ENCODE measurements around the gene TMEM52.

TMEM52 gene

DNA sequence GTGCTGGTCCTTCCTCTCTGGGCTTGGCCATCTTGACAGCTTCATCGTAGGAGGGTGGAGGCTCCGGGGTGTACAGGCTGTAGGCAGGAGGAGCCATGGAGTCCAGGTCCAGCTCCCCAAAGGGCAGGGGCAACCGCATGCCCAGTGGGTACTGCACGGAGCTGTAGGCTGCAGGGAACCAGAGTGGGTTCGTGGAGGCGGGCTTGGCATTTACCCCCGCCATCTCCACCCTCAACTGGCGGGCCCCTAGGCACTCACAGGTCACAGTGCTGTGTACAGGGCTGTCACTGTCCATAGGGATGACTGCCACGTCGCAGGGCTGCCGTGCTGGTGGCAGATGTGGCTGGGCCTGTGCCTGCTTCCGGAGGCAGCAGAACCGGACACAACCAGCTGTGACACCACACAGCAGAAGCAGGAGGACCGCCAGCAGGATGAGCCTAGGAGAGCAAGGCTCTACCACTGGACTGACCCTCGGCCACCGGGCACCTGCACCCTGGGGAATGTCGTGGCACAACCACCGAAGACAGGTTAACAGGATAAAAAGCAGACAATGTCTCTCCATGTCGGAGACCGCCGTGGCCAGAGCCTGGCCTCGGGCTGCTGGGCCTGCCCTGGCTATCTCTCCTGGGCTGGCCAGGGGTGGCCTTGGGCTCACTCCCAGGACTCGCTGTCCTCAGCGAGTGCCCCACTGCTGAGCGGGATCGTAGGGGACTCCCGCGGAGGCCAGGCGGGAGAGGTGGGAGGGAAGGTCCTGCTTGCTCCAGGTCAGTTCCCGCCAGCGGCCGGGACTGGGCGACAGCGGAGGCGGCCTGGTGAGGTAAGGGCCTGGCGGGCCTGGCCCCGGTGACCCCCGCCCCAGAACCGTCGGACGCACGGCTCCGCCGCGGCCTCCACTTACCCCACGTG lies 831 bp downstream of the TMEM52 start:
- no peak overlapping the region for H2AFZ ChIP-seq (ENCODE audit: low read depth, low read length)
- no peaks in the 10 kb centered on the region for H3K79me2 ChIP-seq (ENCODE audit: low read length)
- no peaks in the 10 kb centered on the region for H3K36me3 ChIP-seq (replicated peaks; ENCODE audit: low read depth, low read length)
- no peak overlapping the region for H3K27ac ChIP-seq (ENCODE audit: low read length)
- H3K4me3 ChIP-seq (ENCODE audit: low read length), result peak overlapping the region; percentile 76
- H3K9me3 ChIP-seq (ENCODE audit: insufficient read depth, low read length), result no peaks in the 10 kb centered on the region
- H3K4me2 ChIP-seq (ENCODE audit: low read length), result peak overlapping the region; percentile 76
- H4K20me1 ChIP-seq (ENCODE audit: insufficient read depth, low read length), result no peaks in the 10 kb centered on the region
- no peaks in the 10 kb centered on the region; the same call in 1 of the 2 replicates for H3K4me1 ChIP-seq (ENCODE audit: low read length)
- H3K27me3 ChIP-seq (ENCODE audit: low read depth, low read length), result no peaks in the 10 kb centered on the region
- TF ChIP-seq, protein P1, sequence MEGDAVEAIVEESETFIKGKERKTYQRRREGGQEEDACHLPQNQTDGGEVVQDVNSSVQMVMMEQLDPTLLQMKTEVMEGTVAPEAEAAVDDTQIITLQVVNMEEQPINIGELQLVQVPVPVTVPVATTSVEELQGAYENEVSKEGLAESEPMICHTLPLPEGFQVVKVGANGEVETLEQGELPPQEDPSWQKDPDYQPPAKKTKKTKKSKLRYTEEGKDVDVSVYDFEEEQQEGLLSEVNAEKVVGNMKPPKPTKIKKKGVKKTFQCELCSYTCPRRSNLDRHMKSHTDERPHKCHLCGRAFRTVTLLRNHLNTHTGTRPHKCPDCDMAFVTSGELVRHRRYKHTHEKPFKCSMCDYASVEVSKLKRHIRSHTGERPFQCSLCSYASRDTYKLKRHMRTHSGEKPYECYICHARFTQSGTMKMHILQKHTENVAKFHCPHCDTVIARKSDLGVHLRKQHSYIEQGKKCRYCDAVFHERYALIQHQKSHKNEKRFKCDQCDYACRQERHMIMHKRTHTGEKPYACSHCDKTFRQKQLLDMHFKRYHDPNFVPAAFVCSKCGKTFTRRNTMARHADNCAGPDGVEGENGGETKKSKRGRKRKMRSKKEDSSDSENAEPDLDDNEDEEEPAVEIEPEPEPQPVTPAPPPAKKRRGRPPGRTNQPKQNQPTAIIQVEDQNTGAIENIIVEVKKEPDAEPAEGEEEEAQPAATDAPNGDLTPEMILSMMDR (IDR thresholded peaks at IDR 0.05; ENCODE audit: low read depth, low read length), result no peak
- TF ChIP-seq EZH2phosphoT487 (IDR thresholded peaks at IDR 0.05; ENCODE audit: low read depth), result no peak
- no peak overlapping the region for H3K9ac ChIP-seq (ENCODE audit: low read length)

DNA sequence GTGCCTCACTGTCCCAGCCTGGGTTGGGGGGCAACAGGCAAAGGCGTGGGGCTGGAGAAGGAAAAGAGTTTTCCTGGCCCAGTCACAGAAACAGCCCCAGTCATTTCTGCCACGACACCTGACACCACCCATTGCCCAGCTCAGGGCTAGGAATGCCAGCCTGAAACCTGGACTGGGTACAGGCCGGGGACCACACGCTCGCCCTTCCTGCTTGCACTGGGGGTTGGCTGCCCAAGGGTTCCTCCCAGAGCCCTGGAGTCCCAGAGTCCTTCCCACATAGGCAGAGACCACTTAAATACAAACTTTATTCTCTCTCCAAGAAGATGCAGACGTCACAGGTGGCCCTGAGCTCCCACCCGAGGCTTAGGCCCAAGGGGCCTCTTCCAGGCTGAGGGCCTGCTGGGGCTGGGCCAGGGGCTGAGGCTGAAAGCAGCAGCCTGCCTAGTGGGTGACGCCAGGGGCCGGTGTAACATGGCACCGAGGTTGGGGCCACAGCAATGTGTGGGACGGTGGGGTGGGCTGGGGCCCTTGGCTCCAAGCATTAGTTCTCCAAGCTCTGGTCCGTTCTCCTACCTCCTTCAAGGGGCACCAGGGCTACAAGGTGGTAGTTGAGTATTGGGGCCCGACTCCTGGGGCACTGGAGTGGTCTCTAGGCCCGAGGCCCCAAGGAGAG lies 1.6 kb downstream of the TMEM52 start:
- H3K9ac ChIP-seq (ENCODE audit: low read length), result no peak overlapping the region
- H3K4me2 ChIP-seq (ENCODE audit: low read length), result no peak overlapping the region
- H3K79me2 ChIP-seq (ENCODE audit: low read length), result no peaks in the 10 kb centered on the region
- no peaks in the 10 kb centered on the region for H3K27me3 ChIP-seq (ENCODE audit: low read depth, low read length)
- H3K36me3 ChIP-seq (replicated peaks; ENCODE audit: low read depth, low read length), result no peaks in the 10 kb centered on the region
- no peaks in the 10 kb centered on the region for H3K9me3 ChIP-seq (ENCODE audit: insufficient read depth, low read length)
- TF ChIP-seq, protein P1 (IDR thresholded peaks at IDR 0.05; ENCODE audit: low read depth, low read length), result no peak
- TF ChIP-seq EZH2phosphoT487 (IDR thresholded peaks at IDR 0.05; ENCODE audit: low read depth), result no peak
- H4K20me1 ChIP-seq (ENCODE audit: insufficient read depth, low read length), result no peaks in the 10 kb centered on the region
- H3K4me1 ChIP-seq (ENCODE audit: low read length), result no peaks in the 10 kb centered on the region; the same call in 1 of the 2 replicates
- no peak overlapping the region for H3K4me3 ChIP-seq (ENCODE audit: low read length)
- no peak overlapping the region for H3K27ac ChIP-seq (ENCODE audit: low read length)
- H2AFZ ChIP-seq (ENCODE audit: low read depth, low read length), result no peak overlapping the region

DNA sequence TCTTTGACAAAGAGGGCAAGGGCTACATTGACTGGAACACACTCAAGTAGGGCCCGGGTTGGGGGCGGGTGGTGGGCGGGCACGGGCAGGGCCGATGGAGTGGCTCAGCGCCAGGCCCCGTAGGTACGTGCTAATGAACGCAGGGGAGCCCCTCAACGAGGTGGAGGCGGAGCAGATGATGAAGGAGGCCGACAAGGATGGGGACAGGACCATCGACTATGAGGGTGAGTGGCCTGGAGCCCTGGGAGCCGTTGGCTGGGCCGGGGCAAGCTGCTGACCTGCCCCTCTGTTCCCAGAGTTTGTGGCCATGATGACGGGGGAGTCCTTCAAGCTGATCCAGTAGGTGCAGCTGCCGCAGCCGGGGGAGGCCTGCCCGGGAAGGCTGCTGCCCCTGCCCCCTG lies 2.2 kb downstream of the TMEM52 start:
- no peaks in the 10 kb centered on the region for H3K27me3 ChIP-seq (ENCODE audit: low read depth, low read length)
- H2AFZ ChIP-seq (ENCODE audit: low read depth, low read length), result no peak overlapping the region
- H3K36me3 ChIP-seq (replicated peaks; ENCODE audit: low read depth, low read length), result no peaks in the 10 kb centered on the region
- H3K9ac ChIP-seq (ENCODE audit: low read length), result no peak overlapping the region
- H3K9me3 ChIP-seq (ENCODE audit: insufficient read depth, low read length), result no peaks in the 10 kb centered on the region
- no peaks in the 10 kb centered on the region; the same call in 1 of the 2 replicates for H3K4me1 ChIP-seq (ENCODE audit: low read length)
- no peak overlapping the region for H3K4me3 ChIP-seq (ENCODE audit: low read length)
- H3K27ac ChIP-seq (ENCODE audit: low read length), result no peak overlapping the region
- TF ChIP-seq, protein P1 (IDR thresholded peaks at IDR 0.05; ENCODE audit: low read depth, low read length), result no peak
- no peak for TF ChIP-seq EZH2phosphoT487 (IDR thresholded peaks at IDR 0.05; ENCODE audit: low read depth)
- H3K4me2 ChIP-seq (ENCODE audit: low read length), result no peak overlapping the region
- no peaks in the 10 kb centered on the region for H3K79me2 ChIP-seq (ENCODE audit: low read length)
- no peaks in the 10 kb centered on the region for H4K20me1 ChIP-seq (ENCODE audit: insufficient read depth, low read length)
